Skeletal muscle satellite cell (primary cell): ENCODE data around the gene CTSL.

ENCODE experiments used
- H3K27me3 ChIP-seq: 2 replicates; pipeline ENCODE4 v1.7.0; 2013; ENCODE audit warnings: low read length; ENCODE audit not compliant: control insufficient read depth, insufficient read depth
- H3K36me3 ChIP-seq: 2 replicates; pipeline ENCODE4 v1.7.0; 2013; ENCODE audit warnings: mild to moderate bottlenecking, control low read depth, low read length; ENCODE audit not compliant: insufficient read depth
- H3K4me1 ChIP-seq: 2 replicates; pipeline ENCODE4 v1.7.0; 2013; ENCODE audit warnings: low read length; ENCODE audit not compliant: control insufficient read depth, insufficient read depth
- H3K4me2 ChIP-seq: 2 replicates; pipeline ENCODE4 v1.7.0; 2013; ENCODE audit warnings: mild to moderate bottlenecking, low read length
- H3K4me3 ChIP-seq: 2 replicates; pipeline ENCODE4 v1.7.0; 2013; ENCODE audit warnings: low read length
- H3K9ac ChIP-seq: 2 replicates; pipeline ENCODE4 v1.7.0; 2013; ENCODE audit warnings: mild to moderate bottlenecking, low read depth, low read length, moderate library complexity
- H3K9me3 ChIP-seq: replicated peaks from 2 replicates; pipeline ENCODE4 v1.7.0; 2013; ENCODE audit warnings: mild to moderate bottlenecking, control low read depth, low read length

Gene CTSL

DNA sequence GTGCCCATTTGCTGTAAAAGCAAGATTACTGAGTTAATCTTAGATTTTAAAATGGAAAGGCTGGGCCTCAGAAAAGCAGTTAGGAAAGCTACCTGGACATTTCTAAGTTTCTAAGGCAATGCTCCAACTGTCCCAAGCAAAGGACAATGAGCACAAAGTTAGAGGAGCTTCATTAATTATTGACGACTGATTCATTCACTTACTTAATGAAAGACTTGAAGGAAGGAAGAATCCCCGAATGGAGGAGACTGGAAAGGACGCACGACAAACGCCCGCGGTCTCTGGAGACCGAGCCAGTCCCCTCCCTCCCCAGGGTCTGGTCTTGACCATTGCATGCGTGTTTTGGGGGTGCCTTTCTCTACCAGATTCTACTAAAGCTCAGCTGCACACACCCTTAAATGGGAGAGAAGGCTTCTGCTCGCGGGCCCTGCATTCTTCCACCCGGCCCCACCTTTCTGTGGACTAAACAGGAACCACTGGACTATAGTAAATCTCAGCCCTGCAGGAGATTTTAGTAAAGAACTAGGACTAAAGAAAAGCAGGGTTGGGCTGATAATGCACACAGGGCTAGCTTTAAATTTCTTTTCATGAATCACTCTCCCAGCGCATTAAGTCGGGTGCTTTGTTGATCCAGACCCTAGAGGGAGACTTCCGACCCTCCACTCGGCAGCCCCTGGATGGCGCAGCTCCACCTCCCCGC is 44.8 kb downstream of the CTSL start:
- Histone ChIP-seq H3K4me1 (no peaks in the 10 kb centered on the region), H3K4me3 (no peak overlapping the region), H3K9ac (no peak overlapping the region), H3K36me3 (no peaks in the 10 kb centered on the region), H3K9me3 (no peaks in the 10 kb centered on the region), H3K4me2 (no peak overlapping the region), H3K27me3 (peaks cover 22% of the 10 kb centered on the region)

DNA sequence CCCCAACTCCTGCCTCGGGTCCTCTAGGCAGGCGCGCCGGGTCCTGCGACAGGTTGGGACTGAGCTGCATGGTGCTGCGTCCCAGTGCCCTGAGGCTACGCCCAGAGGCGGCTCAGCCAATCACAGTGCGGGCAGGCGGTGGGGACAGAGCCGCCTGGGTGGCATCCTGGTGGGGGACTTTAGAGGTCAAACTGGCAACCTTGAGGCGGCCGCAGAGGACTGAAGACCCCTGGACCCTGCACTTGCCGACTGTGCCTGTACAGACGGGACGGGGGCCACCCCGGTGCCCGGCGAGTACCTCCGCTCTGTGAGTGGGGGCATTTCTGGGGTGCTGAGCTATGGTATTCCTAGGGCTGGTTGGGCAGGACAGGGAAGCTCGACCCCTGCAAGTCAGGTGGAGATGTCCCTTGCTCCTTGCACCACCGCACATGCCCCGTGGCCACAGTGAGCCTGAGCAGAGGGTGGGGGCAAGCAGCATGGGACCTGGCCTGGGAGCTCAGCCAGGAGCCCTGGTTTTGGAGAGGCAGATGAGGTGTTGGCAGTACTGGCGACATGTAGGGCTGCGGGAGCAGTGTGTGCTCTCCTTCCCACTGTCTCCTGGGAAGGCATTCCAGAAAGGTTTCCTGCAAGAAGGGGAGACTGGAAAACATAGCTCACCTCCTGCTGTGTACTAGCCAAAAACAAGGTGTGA is 45.5 kb downstream of the CTSL start:
- no peaks in the 10 kb centered on the region for H3K36me3 ChIP-seq
- no peak overlapping the region for H3K4me2 ChIP-seq
- H3K27me3 ChIP-seq = peaks cover 24% of the 10 kb centered on the region
- no peaks in the 10 kb centered on the region for H3K4me1 ChIP-seq
- H3K4me3 ChIP-seq = no peak overlapping the region
- H3K9ac ChIP-seq = no peak overlapping the region
- H3K9me3 ChIP-seq = no peaks in the 10 kb centered on the region

DNA sequence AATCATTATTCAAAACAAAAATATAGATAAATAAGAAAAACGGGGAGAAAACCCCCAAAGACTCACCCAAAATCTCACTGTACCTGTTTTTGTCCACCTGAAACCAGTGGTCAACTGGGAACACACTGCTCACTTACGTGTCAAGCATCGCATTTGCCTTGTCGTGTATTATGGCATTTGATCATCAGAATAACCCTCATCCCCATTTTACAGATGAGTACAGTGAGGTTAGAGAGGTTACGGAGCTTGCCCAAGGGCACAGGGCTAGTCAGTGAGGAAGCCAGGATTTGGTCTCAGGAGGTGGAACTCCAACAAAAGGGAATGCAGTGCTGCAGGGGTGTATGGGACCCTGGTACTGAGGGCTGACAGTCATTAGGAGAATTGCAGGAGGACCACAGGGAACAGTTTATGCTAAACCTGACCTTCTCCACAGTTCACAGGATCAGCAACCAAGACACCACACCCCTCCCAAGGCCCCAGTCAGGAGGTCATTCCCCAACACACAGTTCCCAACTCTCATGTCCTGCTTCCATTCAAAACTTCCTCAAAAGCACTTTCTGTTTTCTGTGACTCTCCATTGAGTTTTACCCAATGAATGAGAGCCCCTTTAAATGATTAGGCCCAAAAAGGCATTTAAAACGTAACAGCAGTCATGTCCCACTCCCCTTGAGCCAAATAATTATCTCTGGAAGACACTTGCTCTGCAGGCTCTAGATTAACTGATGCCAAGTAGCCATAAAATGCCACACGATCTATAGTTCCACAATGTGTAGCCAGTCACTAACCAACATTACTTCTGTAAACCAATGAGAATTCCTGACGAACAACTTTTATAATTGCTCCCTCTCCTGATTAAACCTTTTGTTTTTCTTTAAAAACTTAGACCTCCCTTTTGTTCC is 50.8 kb downstream of the CTSL start:
- no peaks in the 10 kb centered on the region for H3K4me1 ChIP-seq
- no peaks in the 10 kb centered on the region for H3K9me3 ChIP-seq
- no peaks in the 10 kb centered on the region for H3K36me3 ChIP-seq
- no peak overlapping the region for H3K4me2 ChIP-seq
- no peak overlapping the region for H3K4me3 ChIP-seq
- H3K27me3 ChIP-seq = peaks cover 24% of the 10 kb centered on the region
- H3K9ac ChIP-seq = no peak overlapping the region

DNA sequence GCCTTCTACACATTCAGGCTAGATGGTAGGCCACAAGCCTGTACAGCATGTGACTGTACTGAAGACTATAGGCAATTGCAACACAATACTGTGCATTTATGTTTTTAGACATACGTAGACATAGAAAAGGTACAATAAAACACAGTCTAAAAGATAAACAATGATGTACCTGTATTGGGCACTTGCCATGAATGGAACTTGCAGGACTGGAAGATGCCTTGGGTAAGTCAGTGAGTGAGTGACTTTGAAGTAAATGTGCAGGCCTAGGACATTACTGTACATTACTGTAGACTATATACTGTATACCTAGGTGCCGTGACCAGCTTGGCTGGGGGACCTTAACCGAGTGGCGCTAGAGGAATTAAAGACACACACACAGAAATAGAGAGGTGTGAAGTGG is 53.1 kb downstream of the CTSL start:
- Histone ChIP-seq H3K9me3 (no peaks in the 10 kb centered on the region), H3K27me3 (peaks cover 5% of the 10 kb centered on the region), H3K36me3 (no peaks in the 10 kb centered on the region), H3K4me2 (no peak overlapping the region), H3K4me3 (no peak overlapping the region), H3K9ac (no peak overlapping the region), H3K4me1 (no peaks in the 10 kb centered on the region)
